HepG2 (cell line): ENCODE measurements around the gene RAD50. TPM values are rescaled to one million over a fixed set of nuclear protein-coding genes. Genes with fewer than 3 reads are reported as not detected.

Source experiments
- ATAC-seq: fragments of 200-7000 bp; cut with Tn5 transposase; 3 replicates; pipeline ENCODE4 v1.9.1; 2020; ENCODE audit warnings: mild to moderate bottlenecking, moderate library complexity
- BruUV-seq: library from RNA; stranded (reverse); fragments of 400-500 nt; replicated peaks from 2 replicates; lab custom pipeline; 2021; lab: Mats Ljungman, UMichigan
- CTCF ChIA-PET: fragments of 300-600 bp; formaldehyde crosslinking; extraction: SDS; loops from one replicate; lab custom pipeline; 2021; ENCODE audit warnings: low total read pairs, inconsistent platforms, low intra/inter-chr PET ratio; lab: Yijun Ruan, JAX
- POLR2A ChIA-PET: fragments of 350-600 bp; sonication (Branson Sonifier 250); formaldehyde crosslinking; loops from one replicate; lab custom pipeline; 2020; ENCODE audit warnings: antibody characterized with exemption, inconsistent platforms; lab: Yijun Ruan, JAX
- DNase-seq: peaks from one replicate; pipeline ENCODE4 v3.0.0-alpha.2; 2015; ENCODE audit warnings: low spot score
- FAIRE-seq: peaks from 3 replicates; lab custom pipeline; 2011; peaks lifted over from hg19 to GRCh38; lab: Jason Lieb, UNC
- H2AFZ ChIP-seq: one replicate; pipeline ENCODE4 v1.6.1; 2011; ENCODE audit warnings: low read length, inconsistent platforms
- H3K27ac ChIP-seq: fragments of 300-600 bp; 3 replicates; pipeline ENCODE4 v1.8.0; 2011; ENCODE audit warnings: mixed run types, mild to moderate bottlenecking, mixed read lengths, low read length, inconsistent platforms; ENCODE audit not compliant: insufficient read depth; ENCODE audit errors: extremely low read length
- H3K27me3 ChIP-seq, 2 experiments: fragments of 200-600 bp in 1 of 2; 2 replicates in 1 of 2; 3 replicates in 1 of 2; pipeline versions ENCODE4 v1.6.0 to v1.8.0; 2011; ENCODE audit warnings: low read length in 2 of 2, mild to moderate bottlenecking in 2 of 2, moderate library complexity in 2 of 2, inconsistent platforms in 1 of 2; ENCODE audit not compliant: insufficient read depth in 2 of 2, control insufficient read depth in 1 of 2
- H3K36me3 ChIP-seq, 2 experiments: fragments of 200-600 bp in 1 of 2; replicated peaks in 1 of 2; 2 replicates in 1 of 2; 3 replicates in 1 of 2; pipeline versions ENCODE4 v1.5.1 to v1.8.0; 2011; ENCODE audit warnings: low read length in 2 of 2, inconsistent platforms in 1 of 2; ENCODE audit not compliant: insufficient read depth in 2 of 2, control insufficient read depth in 1 of 2
- H3K4me1 ChIP-seq: 2 replicates; pipeline ENCODE4 v1.5.1; 2012; ENCODE audit warnings: low read length, inconsistent platforms; ENCODE audit not compliant: insufficient read depth
- H3K4me2 ChIP-seq: 2 replicates; pipeline ENCODE4 v1.6.0; 2011; ENCODE audit warnings: low read depth, low read length, inconsistent platforms
- H3K4me3 ChIP-seq, 3 experiments: fragments of 200-600 bp in 1 of 3; sonication (generic), shearing (Covaris generic) in 1 of 3; replicated peaks in 1 of 3; 2 replicates each; pipeline ENCODE4 v1.5.1; 2011 to 2016; ENCODE audit warnings: low read length in 3 of 3, inconsistent platforms in 2 of 3, low read depth in 2 of 3, mild to moderate bottlenecking in 2 of 3, control low read depth in 1 of 3, mixed read lengths in 1 of 3; ENCODE audit not compliant: insufficient read depth in 1 of 3
- H3K79me2 ChIP-seq: one replicate; pipeline ENCODE4 v1.6.1; 2011; ENCODE audit warnings: low read length, inconsistent platforms; ENCODE audit not compliant: insufficient read depth
- H3K9ac ChIP-seq: 2 replicates; pipeline ENCODE4 v1.6.0; 2011; ENCODE audit warnings: mild to moderate bottlenecking, low read depth, low read length, inconsistent platforms; ENCODE audit not compliant: insufficient read depth
- H3K9me3 ChIP-seq: 2 replicates; pipeline ENCODE4 v1.5.1; 2012; ENCODE audit warnings: mild to moderate bottlenecking, low read length
- H4K20me1 ChIP-seq: 2 replicates; pipeline ENCODE4 v1.6.0; 2011; ENCODE audit warnings: inconsistent platforms, mild to moderate bottlenecking, low read length, moderate library complexity; ENCODE audit not compliant: insufficient read depth
- CREM ChIP-seq, 2 experiments: sonication (generic) in 1 of 2; formaldehyde crosslinking in 1 of 2; IDR thresholded peaks; 2 replicates each; pipeline versions ENCODE4 v1.4.0 to v1.6.1; 2016 to 2020; ENCODE audit warnings: antibody characterized with exemption in 1 of 2, mild to moderate bottlenecking in 1 of 2, missing genetic modification reagents in 1 of 2
- ZNF256 ChIP-seq: sonication (generic); formaldehyde crosslinking; conservative IDR thresholded peaks from 2 replicates; pipeline ENCODE4 v1.4.0; 2020; ENCODE audit warnings: missing genetic modification reagents
- ZNF577 ChIP-seq: sonication (generic); formaldehyde crosslinking; IDR thresholded peaks from 2 replicates; pipeline ENCODE4 v1.4.0; 2020; ENCODE audit warnings: mild to moderate bottlenecking, low read depth, missing genetic modification reagents, borderline replicate concordance
- WGBS: methylation state at CpG from one replicate; pipeline ENCODE4 v1.1.6; 2017; ENCODE audit warnings: low lambda C conversion rate; 5-methylcytosine and 5-hydroxymethylcytosine counted together
- in situ Hi-C: cut with HindIII; loops from 2 replicates; pipeline ENCODE4 v1.10.0; 2017; ENCODE audit warnings: low pct_unique_long_range_greater_than_20kb; ENCODE audit not compliant: extremely low pct_ligation_motif_present
- intact Hi-C: fragments of 100-400 bp; cut with micrococcal nuclease; formaldehyde crosslinking; loops from one replicate; pipeline ENCODE4 v1.10.0; 2022; ENCODE audit not compliant: unreplicated experiment
- polyA plus RNA-seq, 8 experiments: library from polyadenylated mRNA; depleted of rRNA in 3 of 8; stranded (reverse) in 7 of 8; unstranded in 1 of 8; fragments of >200 nt; fragmentation: Illumina TruSeq in 4 of 8; extraction: Trizol in 4 of 8; gene quantifications; 2 replicates each; pipeline versions ENCODE4 v1.2.1 to v1.2.3, GENCODE V29; 2011 to 2016; ENCODE audit warnings: low read depth in 4 of 8, missing spikeins in 1 of 8, mixed read lengths in 1 of 8; ENCODE audit not compliant: insufficient read depth in 1 of 8
- total RNA-seq, 5 experiments: library from RNA; depleted of rRNA; stranded (reverse); fragments of >200 nt; fragmentation: Illumina TruSeq; extraction: Trizol; gene quantifications; 2 replicates each; pipeline ENCODE4 v1.2.3, GENCODE V29; 2016; ENCODE audit warnings: low read depth in 1 of 5
- TF ChIP-seq, protein P1 (sequence below): sonication (generic); formaldehyde crosslinking; IDR thresholded peaks from 2 replicates; pipeline ENCODE4 v1.8.0; 2023; ENCODE audit warnings: mild to moderate bottlenecking, missing genetic modification reagents

Gene RAD50
- total and polyA plus RNA-seq, 2 of the 13 experiments (the other 11 are each of a cell fraction or from before 2014, with no cell fraction given), result 19.2 to 23.4 TPM

DNA sequence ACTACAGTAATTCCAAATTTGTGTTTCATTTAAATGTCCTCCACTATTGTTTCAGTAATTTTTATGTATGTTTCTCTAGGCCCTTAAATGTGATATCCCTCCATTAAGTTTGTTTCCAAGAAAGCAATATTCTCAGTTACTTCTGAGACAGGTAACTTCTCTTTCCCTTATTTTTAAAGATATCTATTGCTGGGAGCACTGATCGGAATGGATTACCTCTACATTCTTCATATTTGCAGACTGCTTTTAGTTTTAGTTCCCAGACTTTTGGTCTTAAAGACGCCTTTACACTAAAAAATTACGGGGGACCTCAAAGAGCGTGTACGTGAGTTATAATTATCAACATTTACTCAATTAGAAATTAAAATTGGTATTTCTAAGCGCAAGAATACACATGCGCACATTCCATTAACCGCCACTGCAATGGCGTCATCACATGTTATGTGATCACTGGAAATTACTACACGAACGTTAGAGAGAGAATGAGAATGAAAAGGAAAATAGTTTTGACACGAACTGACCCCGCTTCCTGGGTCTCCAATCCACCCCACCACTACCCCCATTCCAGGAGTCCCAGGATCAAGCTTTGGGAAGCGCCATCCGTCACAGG is 519 bp upstream of the RAD50 start:
- Histone ChIP-seq H3K4me1 (peaks cover 17% of the 10 kb centered on the region; the same call in 1 of the 2 replicates), H3K27me3 (no peaks in the 10 kb centered on the region; a peak in 1 of 5 replicates), H3K9me3 (no peaks in the 10 kb centered on the region), H3K9ac (peak overlapping the region; percentile 71), H3K27ac (peak overlapping the region; percentile 88), H3K36me3 (peaks cover 4 to 8% of the 10 kb centered on the region in 2 experiments; a peak in 3 of 5 replicates), H2AFZ (peak overlapping the region; percentile 43), H3K4me2 (peak overlapping the region; percentile 89), H3K4me3 (peak overlapping the region; percentile 71 to 73 (median 72); a peak in 5 of 6 replicates), H3K79me2 (peaks cover 25% of the 10 kb centered on the region), H4K20me1 (no peaks in the 10 kb centered on the region)
- 65% methylated on average over 15 of the region's 15 CpGs for WGBS
- FAIRE-seq (no peak), ATAC-seq (no peak), DNase-seq (no peak)
- intact Hi-C loops, result no loop called here
- in situ Hi-C loops, result no loop called here
- ChIA-PET POLR2A (interaction anchor here (0.9 to 1.8 kb wide), 7 partner anchors 10 to 262 kb away, joined by 3 to 6 read pairs (median 4); partner anchors contain the start of gene SLC22A4), CTCF (no interaction called here)
- TSS peak; percentile 90 for BruUV-seq
- TF ChIP-seq, protein P1, sequence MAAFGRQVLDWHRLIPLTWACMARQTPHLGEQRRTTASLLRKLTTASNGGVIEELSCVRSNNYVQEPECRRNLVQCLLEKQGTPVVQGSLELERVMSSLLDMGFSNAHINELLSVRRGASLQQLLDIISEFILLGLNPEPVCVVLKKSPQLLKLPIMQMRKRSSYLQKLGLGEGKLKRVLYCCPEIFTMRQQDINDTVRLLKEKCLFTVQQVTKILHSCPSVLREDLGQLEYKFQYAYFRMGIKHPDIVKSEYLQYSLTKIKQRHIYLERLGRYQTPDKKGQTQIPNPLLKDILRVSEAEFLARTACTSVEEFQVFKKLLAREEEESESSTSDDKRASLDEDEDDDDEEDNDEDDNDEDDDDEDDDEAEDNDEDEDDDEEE (CRISPR knock-in tag), result no peak
- no peak for TF ChIP-seq ZNF577 (CRISPR knock-in tag)
- TF ChIP-seq ZNF256, result peak; percentile 1; the same call in 1 of the 2 replicates
- TF ChIP-seq CREM (IDR thresholded peaks at IDR 0.05), result peak; percentile 23; the same call in 1 of the 2 replicates
- TF ChIP-seq CREM (CRISPR knock-in tag; IDR thresholded peaks at IDR 0.05), result no peak
